ENCODE measurements around the gene PAFAH1B1.

PAFAH1B1 gene

GRCh38 chr17:2636169-2636930 is 42.9 kb downstream of the PAFAH1B1 start:
- TF ChIP-seq TAF1 (IDR thresholded peaks at IDR 0.05; ENCODE audit: borderline replicate concordance, insufficient read depth, low read length) (no peak), FOXP2 (optimal IDR thresholded peaks at IDR 0.05; ENCODE audit: borderline replicate concordance, extremely low read depth, extremely low read length, insufficient read depth) (no peak), POLR2AphosphoS5 (IDR thresholded peaks at IDR 0.05; ENCODE audit: low read depth, low read length) (no peak), SIN3A (IDR thresholded peaks at IDR 0.05; ENCODE audit: borderline replicate concordance, insufficient read depth, low read length) (no peak), REST (IDR thresholded peaks at IDR 0.05; ENCODE audit: insufficient read depth in 1 of 2, low read depth in 2 of 2, low read length in 2 of 2) (no peak)

- TF ChIP-seq SIN3A (IDR thresholded peaks at IDR 0.05; ENCODE audit: borderline replicate concordance, insufficient read depth, low read length): no peak
- TF ChIP-seq FOXP2 (optimal IDR thresholded peaks at IDR 0.05; ENCODE audit: borderline replicate concordance, extremely low read depth, extremely low read length, insufficient read depth): no peak
Observed at GRCh38 chr17:2637422-2637821, 44.0 kb downstream of the PAFAH1B1 start.

- no peak for TF ChIP-seq REST (IDR thresholded peaks at IDR 0.05; ENCODE audit: insufficient read depth in 1 of 2, low read depth in 2 of 2, low read length in 2 of 2)
- no peak for TF ChIP-seq TAF1 (IDR thresholded peaks at IDR 0.05; ENCODE audit: borderline replicate concordance, insufficient read depth, low read length)
- TF ChIP-seq FOXP2 (optimal IDR thresholded peaks at IDR 0.05; ENCODE audit: borderline replicate concordance, extremely low read depth, extremely low read length, insufficient read depth): no peak
- no peak for TF ChIP-seq SIN3A (IDR thresholded peaks at IDR 0.05; ENCODE audit: borderline replicate concordance, insufficient read depth, low read length)
- no peak for TF ChIP-seq POLR2AphosphoS5 (IDR thresholded peaks at IDR 0.05; ENCODE audit: low read depth, low read length)
Observed at GRCh38 chr17:2644971-2645370, 51.5 kb downstream of the PAFAH1B1 start.

- TF ChIP-seq REST (IDR thresholded peaks at IDR 0.05; ENCODE audit: insufficient read depth in 1 of 2, low read depth in 2 of 2, low read length in 2 of 2) (no peak), SIN3A (IDR thresholded peaks at IDR 0.05; ENCODE audit: borderline replicate concordance, insufficient read depth, low read length) (no peak), TAF1 (IDR thresholded peaks at IDR 0.05; ENCODE audit: borderline replicate concordance, insufficient read depth, low read length) (no peak), FOXP2 (optimal IDR thresholded peaks at IDR 0.05; ENCODE audit: borderline replicate concordance, extremely low read depth, extremely low read length, insufficient read depth) (no peak), POLR2AphosphoS5 (IDR thresholded peaks at IDR 0.05; ENCODE audit: low read depth, low read length) (no peak)
Observed at GRCh38 chr17:2647957-2648356, 54.5 kb downstream of the PAFAH1B1 start.

- TF ChIP-seq SIN3A (IDR thresholded peaks at IDR 0.05; ENCODE audit: borderline replicate concordance, insufficient read depth, low read length) (no peak), TAF1 (IDR thresholded peaks at IDR 0.05; ENCODE audit: borderline replicate concordance, insufficient read depth, low read length) (no peak), FOXP2 (optimal IDR thresholded peaks at IDR 0.05; ENCODE audit: borderline replicate concordance, extremely low read depth, extremely low read length, insufficient read depth) (no peak), POLR2AphosphoS5 (IDR thresholded peaks at IDR 0.05; ENCODE audit: low read depth, low read length) (no peak), REST (IDR thresholded peaks at IDR 0.05; ENCODE audit: insufficient read depth in 1 of 2, low read depth in 2 of 2, low read length in 2 of 2) (no peak)
Observed at GRCh38 chr17:2649191-2649590, 55.7 kb downstream of the PAFAH1B1 start.
